ENCODE data around the gene DERL2.

GRCh38 chr17:5467416-5467815 is 18.6 kb downstream of the DERL2 start:
- TF ChIP-seq POLR2A (IDR thresholded peaks at IDR 0.05), result no peak
- TF ChIP-seq POLR2AphosphoS5 (IDR thresholded peaks at IDR 0.05), result no peak

Measured in breast epithelium (tissue), 3 donors.